HG03342 (cell line): ENCODE results near the gene TK2.
"Not testable (repeated sequence)": the region's sequence is repeated elsewhere in the genome, so short reads cannot be mapped to it uniquely, and the experiment has no call there.

Source experiments
- ATAC-seq: cut with Tn5 transposase; IDR thresholded peaks from one replicate; pipeline ENCODE4 v1.9.1; 2021; ENCODE audit warnings: mild to moderate bottlenecking, moderate library complexity; ENCODE audit not compliant: unreplicated experiment

Gene TK2

GRCh38 chr16:66471264-66471663, 78.7 kb downstream of the TK2 start:
- ATAC-seq, result no peak

GRCh38 chr16:66470556-66470955, 79.4 kb downstream of the TK2 start:
- ATAC-seq, result no peak

DNA sequence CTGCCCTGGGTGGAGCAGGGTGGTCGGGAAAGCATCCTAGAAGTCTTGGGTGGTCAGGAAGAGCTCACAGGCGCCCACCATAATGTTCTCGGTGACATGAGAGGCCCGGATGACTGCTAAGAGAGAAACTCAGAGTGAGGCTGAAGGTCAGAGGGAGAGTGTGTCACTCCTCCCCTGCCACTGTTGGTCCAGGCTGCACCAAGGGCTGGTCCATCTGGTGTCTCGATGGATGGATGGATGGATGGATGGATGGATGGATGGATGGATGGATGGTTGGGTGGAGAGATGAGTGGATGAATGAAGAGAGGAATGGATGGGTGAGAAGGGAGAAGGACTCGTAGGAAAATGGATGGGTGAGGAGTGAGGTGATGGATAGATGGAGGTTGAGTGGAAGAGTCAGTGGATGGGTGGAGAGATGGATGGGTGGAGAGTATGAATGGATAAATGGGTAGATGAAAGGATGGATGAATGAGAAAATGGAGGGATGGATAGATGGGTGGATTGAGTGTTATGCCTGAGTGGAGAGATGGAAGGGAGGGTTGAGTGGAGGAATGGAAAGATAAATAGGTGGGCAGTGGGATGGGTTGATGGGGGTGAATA, 79.9 kb downstream of the TK2 start:
- ATAC-seq, result no peak

DNA sequence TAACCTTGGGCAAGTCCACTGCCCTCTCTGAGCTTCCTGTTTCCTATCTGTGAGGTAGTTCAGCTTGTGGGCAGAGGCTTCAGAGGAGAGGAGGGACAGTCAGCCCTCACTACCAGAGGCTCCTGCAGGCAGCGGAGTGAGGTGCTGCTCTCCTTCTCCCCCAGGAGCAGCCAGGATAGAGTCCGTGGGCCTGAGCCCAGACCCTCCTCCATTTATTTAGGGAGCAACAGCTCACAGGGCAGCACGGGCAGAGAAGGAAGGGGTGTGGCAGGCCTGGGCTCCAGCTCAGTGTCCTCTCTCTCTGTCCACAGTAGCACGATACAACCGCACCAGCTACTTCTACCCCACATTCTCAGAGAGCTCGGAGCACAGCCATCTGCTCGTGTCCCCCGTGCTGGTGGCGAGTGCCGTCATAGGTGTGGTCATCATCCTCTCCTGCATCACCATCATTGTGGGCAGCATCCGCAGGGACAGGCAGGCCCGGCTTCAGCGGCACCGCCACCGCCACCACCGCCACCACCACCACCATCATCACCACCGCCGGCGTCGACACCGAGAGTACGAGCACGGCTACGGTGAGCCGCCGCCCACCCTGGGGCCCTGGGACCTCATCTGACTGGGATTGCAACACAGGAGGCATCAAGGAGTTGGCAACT, 80.5 kb downstream of the TK2 start:
- no peak for ATAC-seq

DNA sequence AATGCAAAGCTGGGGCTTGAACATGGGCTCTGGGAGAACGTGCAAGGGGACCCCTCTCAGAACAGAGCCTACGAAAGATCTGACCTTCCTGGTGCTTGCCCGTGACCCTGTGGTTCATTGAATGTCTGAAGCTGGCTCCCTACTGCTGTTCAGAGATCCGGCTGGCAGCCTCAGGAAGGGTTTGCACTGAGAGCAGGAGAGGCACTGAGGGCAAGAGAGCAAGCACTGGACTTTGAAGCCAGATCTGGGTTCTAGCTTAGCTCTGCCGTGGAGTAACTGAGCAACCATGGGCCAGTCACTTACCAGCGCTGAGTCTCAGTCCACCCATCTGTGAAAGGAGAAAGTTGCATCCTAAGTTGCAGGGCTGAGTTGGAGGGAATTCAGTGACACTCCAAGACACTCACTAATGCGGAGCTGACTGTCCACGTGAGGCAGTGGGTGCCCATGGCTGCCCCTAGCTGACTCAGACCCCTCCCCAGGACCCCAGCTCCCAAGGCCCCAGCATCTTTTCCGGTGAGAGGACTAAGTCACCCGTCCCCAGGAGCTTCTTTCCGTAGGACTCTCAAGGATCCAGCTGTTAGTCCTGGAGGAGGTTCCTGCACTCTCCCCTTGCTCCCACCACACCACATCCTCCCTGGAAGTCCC, 81.5 kb downstream of the TK2 start:
- ATAC-seq, result no peak

- ATAC-seq, result no peak
Observed at GRCh38 chr16:66467611-66468010, 82.3 kb downstream of the TK2 start.

DNA sequence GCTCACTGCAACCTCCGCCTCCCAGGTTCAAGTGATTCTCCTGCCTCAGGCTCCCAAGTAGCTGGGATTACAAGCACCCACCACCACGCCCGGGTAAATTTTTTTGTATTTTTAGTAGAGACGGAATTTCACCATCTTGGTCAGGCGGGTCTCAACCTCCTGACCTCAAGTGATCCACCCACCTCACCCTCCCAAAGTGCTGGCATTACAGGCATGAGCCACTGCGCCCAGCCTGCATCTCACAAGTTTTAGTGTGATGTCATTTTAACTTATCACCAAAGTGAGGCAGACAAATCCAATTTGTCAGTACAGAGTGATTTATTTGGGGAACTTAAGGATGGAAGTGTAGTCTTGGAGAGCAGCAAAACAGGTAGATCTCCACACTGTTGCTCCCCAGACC, 83.3 kb downstream of the TK2 start:
- ATAC-seq, result not testable (repeated sequence)

- not testable (repeated sequence) for ATAC-seq
Observed at GRCh38 chr16:66465946-66466345, 84.0 kb downstream of the TK2 start.

DNA sequence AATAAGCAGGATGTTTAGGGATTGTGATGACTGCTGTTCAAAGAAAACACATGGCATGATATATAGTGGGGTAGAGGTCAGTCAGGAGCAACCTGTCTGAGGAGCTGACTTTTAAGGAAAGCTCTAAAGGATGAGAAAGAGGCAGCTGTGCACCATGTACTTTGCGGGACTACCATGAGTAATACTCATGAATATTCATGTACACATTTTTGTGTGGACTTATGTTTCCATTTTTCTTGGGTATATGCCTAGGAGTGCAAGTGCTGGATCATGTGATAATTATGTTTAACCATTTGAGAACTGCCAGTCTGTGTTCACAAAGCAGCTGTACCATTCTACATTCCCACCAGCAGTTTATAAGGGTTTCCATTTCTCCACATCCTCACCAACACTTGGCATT, 87.0 kb downstream of the TK2 start:
- no peak for ATAC-seq

GRCh38 chr16:66460703-66461102, 89.2 kb downstream of the TK2 start:
- ATAC-seq, result no peak

- ATAC-seq, result no peak
Observed at GRCh38 chr16:66459878-66460277, 90.0 kb downstream of the TK2 start.

GRCh38 chr16:66458853-66459252, 91.1 kb downstream of the TK2 start:
- no peak for ATAC-seq

DNA sequence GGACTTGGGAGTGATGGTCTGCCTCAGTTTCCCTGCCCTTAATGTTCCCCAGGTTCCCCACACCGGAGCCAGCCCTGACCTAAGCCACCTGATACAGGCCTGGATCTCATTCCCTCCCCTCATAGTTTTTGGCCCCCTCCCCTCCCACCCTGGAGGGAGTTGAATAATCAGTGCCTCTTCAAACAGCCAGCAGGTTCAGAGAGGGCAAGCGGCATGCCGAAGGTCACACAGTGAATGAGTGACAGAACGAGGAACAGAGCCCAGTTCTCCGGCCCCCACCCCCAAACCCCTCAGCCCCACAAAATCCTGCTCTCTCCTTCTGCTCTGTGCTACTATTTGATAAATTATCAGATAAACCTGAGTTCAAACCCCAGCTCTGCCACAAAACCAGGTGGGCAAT, 91.6 kb downstream of the TK2 start:
- ATAC-seq, result no peak
